ENCODE measurements around the gene NFATC1.

NFATC1 gene

DNA sequence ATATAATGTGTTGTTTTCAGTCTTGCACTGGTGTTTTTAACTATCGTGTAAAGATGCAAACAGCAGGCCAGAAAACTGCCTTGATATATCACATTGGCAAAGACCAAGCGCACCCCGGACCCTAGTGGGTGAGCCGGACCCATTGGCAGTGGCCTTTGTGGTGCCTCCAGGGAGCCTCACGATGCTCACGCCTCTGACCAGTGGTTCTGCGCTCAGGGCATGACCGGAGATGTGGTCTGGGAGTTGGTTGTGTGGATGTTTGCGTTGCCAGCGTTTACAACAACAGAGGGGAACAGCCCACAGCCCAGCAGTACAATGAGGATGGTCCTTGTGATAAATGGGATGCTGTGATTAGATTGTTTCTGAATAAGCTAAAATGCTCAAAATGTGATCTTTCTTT lies 32.6 kb downstream of the NFATC1 start:
- Histone ChIP-seq H3K27ac (no peak overlapping the region), H3K4me3 (no peak overlapping the region)
- no peak for TF ChIP-seq CTCF (IDR thresholded peaks at IDR 0.05)
- DNase-seq (ENCODE audit: low spot score), result no peak

DNA sequence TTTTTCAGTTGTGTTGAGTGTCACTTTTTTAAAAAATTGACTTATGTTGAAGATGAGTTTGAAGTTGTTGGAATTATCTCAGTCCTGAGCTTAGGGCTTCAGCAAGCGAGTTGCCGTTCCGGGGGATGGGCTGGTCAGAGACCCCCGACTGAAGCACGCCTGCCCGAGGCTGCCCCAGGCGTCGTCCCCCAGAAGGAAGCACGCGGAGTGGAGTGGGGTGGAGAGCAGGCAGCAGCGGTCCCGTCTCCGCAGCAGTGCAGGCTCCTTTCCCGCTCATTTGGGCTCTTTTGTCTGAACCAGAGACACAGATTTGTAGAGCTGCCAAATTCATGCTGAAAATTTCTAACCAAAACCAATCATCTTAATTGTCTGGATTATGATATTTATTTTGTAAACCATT lies 33.7 kb downstream of the NFATC1 start:
- Histone ChIP-seq H3K27ac (no peak overlapping the region), H3K4me3 (no peak overlapping the region)
- no peak for TF ChIP-seq CTCF (IDR thresholded peaks at IDR 0.05)
- DNase-seq (ENCODE audit: low spot score), result no peak

- no peak for DNase-seq (ENCODE audit: low spot score)
- no peak for TF ChIP-seq CTCF (IDR thresholded peaks at IDR 0.05)
These were observed 34.1 kb downstream of the NFATC1 start for GRCh38 chr18:79429785-79430281.

DNA sequence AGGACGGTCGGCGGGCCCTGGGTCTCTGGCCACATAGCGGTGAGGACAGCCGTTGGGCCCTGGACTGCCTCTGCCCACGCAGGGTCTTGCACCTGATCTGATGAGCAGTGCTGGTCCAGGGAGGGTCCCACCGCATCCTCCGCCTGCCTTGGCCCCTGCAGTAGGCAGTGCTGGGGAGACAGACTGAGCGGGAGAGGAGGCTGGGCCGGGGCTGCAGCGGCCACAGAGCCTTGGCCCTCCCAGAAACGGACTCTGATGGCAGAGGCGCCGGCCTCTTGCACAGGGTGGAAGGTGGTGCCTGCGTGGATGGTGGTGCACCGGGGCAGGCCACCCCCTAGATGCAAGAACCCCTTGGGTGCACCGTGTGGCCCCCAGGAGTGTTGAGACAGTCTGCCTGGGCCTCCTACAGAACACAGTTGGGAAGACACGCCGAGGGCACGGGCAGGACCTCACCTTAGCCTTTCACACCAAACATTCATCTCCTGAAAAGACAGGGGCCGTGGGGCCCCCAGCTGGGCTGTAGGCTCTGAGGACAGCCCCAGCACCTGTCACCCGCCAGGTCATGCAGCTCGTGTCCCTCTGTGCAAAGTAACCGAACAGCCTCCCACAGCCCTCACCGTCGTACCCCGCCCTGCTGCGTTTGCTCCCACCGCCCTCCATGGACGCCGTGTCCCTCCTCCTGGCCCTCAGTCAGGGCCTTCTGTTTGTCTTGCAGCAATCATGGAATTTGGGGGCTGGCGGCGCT lies 36.8 kb downstream of the NFATC1 start:
- no peak overlapping the region for H3K27ac ChIP-seq
- no peak for TF ChIP-seq CTCF (IDR thresholded peaks at IDR 0.05)
- DNase-seq (ENCODE audit: low spot score), result no peak
- H3K4me3 ChIP-seq, result no peak overlapping the region

More at GRCh38 chr18:79429785-79430281, 34.1 kb downstream of the NFATC1 start:
- no peak overlapping the region for H3K4me3 ChIP-seq
- no peak overlapping the region for H3K27ac ChIP-seq

GRCh38 chr18:79433431-79433830 lies 37.7 kb downstream of the NFATC1 start:
- no peak overlapping the region for H3K27ac ChIP-seq
- TF ChIP-seq CTCF (IDR thresholded peaks at IDR 0.05), result no peak
- no peak overlapping the region for H3K4me3 ChIP-seq
- no peak for DNase-seq (ENCODE audit: low spot score)

DNA sequence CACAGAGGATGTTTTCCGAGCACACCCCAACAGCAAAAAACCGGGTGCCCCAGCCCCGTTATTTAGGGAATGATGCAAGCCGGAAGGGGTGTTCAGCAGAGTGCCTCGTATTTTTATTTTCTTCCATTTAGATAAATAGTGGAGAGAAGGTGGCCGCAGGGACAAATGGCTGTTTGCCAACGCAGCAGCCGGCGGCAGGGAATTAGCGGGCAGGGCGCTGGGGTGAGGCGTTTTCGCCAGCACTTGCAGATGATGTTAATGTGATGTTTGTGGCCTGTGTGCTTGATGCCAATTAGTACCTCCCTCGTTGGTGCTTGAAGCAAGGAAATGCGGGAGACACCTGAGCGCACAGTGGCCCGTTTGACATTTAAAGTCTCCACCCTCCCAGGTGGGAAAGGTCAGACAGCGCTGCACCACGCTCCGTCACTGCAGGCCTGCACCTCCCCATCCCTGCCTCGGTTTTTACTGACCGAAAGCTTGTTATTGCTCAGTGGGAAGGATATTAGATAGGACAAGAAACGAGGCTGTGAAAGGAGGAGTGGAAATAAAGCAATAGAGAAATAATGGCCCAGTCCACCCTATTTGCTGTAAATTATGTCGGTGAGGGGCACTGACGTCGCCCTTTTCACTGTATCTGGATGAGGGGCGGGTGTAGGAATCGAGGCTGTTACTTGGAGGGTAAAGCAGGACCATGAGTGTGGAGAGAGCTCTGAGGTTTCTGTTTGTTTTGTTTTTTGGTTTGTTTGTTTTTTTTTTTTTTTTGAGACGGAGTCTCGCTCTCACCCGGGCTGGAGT lies 39.1 kb downstream of the NFATC1 start:
- Histone ChIP-seq H3K4me3 (no peak overlapping the region), H3K27ac (no peak overlapping the region)
- TF ChIP-seq CTCF (IDR thresholded peaks at IDR 0.05), result no peak
- no peak for DNase-seq (ENCODE audit: low spot score)

All from coronary artery (tissue), 2 donors.